ENCODE measurements around the gene GPR3.

GPR3 gene

GRCh38 chr1:27417713-27418112 is 25.3 kb downstream of the GPR3 start:
- WGBS (ENCODE audit: extremely low coverage, insufficient coverage, low lambda C conversion rate): no CpG with 5 or more reads among the region's 3 CpGs
- peaks cover 4% of the 10 kb centered on the region for H3K4me1 ChIP-seq (ENCODE audit: control insufficient read depth, low read depth, low read length)

DNA sequence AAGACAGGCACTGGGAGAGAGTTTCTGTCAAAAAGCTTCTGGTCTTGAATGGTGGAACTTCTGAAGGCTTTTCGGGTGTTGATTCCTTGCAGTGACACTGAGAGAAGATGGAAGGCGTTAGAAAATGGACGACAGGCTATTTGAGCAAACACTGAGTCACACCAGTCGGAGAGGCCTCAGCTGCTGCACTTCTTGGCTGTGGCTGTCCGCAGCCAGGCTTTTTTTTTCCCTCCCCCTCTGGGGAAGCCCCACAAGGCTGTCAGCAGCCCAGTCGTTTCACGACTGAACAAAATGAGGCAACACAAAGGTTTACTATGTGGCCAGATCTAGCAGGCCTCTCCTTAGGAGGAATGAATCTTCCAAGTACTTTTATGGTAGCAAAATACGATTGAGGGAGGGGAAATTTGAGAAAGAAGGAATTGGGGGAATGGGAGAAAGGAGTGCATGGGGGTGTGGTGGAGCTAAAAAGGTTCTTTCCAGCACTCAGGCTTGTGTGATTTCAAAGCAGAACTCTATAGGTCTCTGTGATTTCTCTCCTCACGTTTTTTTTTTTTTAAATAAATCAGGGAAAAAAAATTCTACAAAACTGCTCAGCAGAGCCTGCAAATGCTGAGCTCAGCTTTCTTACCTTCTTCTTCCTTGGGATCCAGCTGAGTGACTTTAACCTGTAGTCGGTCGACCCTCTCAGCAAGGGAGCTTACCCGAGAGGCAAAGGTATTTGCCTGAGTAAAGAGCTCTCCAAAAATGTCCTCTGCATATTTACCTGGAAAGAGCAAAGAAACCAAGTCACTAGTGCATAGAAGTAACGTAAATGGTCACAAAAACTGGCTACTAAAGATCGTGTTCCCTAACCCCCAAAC is 26.1 kb downstream of the GPR3 start:
- Histone ChIP-seq H3K56ac (ENCODE audit: low read length) (peak overlapping the region; percentile 71), H3K36me3 (ENCODE audit: control insufficient read depth, insufficient read depth, low read length) (peaks cover 7% of the 10 kb centered on the region), H3K23ac (ENCODE audit: low read length) (no peak overlapping the region), H2BK15ac (replicated peaks; ENCODE audit: low read depth) (no peak overlapping the region), H3K27ac (ENCODE audit: low read depth, low read length) (peak overlapping the region; percentile 21), H3K18ac (ENCODE audit: low read length) (no peak overlapping the region), H3K79me2 (ENCODE audit: control insufficient read depth, insufficient read depth, low read length) (no peaks in the 10 kb centered on the region), H4K5ac (ENCODE audit: low read length) (no peak overlapping the region), H3K4ac (ENCODE audit: low read depth, low read length) (no peak overlapping the region), H2AK5ac (ENCODE audit: low read length) (no peak overlapping the region), H3K4me1 (ENCODE audit: control insufficient read depth, low read depth, low read length) (peaks cover 4% of the 10 kb centered on the region), H3K79me1 (ENCODE audit: low read length) (no peaks in the 10 kb centered on the region), H3K4me3 (ENCODE audit: low read length) (no peak overlapping the region), H3K4me2 (ENCODE audit: low read length) (no peak overlapping the region), H3K9ac (ENCODE audit: low read length) (peak overlapping the region; percentile 47), H2BK120ac (ENCODE audit: low read depth, low read length) (no peak overlapping the region), H3K27me3 (ENCODE audit: insufficient read depth, low read length, poor library complexity) (no peaks in the 10 kb centered on the region), H2BK5ac (ENCODE audit: low read length) (no peak overlapping the region), H4K8ac (ENCODE audit: low read depth, low read length) (no peak overlapping the region)
- peak; percentile 67 for DNase-seq
- WGBS (ENCODE audit: extremely low coverage, insufficient coverage, low lambda C conversion rate): 100% methylated on average over 1 of the region's 14 CpGs

More at GRCh38 chr1:27417713-27418112, 25.3 kb downstream of the GPR3 start:
- Histone ChIP-seq H3K4me2 (ENCODE audit: low read length) (no peak overlapping the region), H3K4me3 (ENCODE audit: low read length) (no peak overlapping the region), H3K23ac (ENCODE audit: low read length) (no peak overlapping the region), H3K4ac (ENCODE audit: low read depth, low read length) (no peak overlapping the region), H3K79me2 (ENCODE audit: control insufficient read depth, insufficient read depth, low read length) (no peaks in the 10 kb centered on the region), H2AK5ac (ENCODE audit: low read length) (no peak overlapping the region), H3K27me3 (ENCODE audit: insufficient read depth, low read length, poor library complexity) (no peaks in the 10 kb centered on the region), H3K56ac (ENCODE audit: low read length) (no peak overlapping the region), H3K36me3 (ENCODE audit: control insufficient read depth, insufficient read depth, low read length) (peaks cover 7% of the 10 kb centered on the region), H3K18ac (ENCODE audit: low read length) (no peak overlapping the region), H4K8ac (ENCODE audit: low read depth, low read length) (no peak overlapping the region), H2BK120ac (ENCODE audit: low read depth, low read length) (no peak overlapping the region), H3K79me1 (ENCODE audit: low read length) (no peaks in the 10 kb centered on the region), H2BK15ac (replicated peaks; ENCODE audit: low read depth) (no peak overlapping the region), H4K5ac (ENCODE audit: low read length) (no peak overlapping the region), H3K9ac (ENCODE audit: low read length) (no peak overlapping the region), H3K27ac (ENCODE audit: low read depth, low read length) (no peak overlapping the region), H2BK5ac (ENCODE audit: low read length) (no peak overlapping the region)
- DNase-seq: no peak

- no peak for DNase-seq
- Histone ChIP-seq H3K23ac (ENCODE audit: low read length) (no peak overlapping the region), H3K9ac (ENCODE audit: low read length) (no peak overlapping the region), H3K4me3 (ENCODE audit: low read length) (no peak overlapping the region), H3K4me1 (ENCODE audit: control insufficient read depth, low read depth, low read length) (peaks cover 8% of the 10 kb centered on the region), H3K27me3 (ENCODE audit: insufficient read depth, low read length, poor library complexity) (no peaks in the 10 kb centered on the region), H3K4ac (ENCODE audit: low read depth, low read length) (no peak overlapping the region), H4K5ac (ENCODE audit: low read length) (no peak overlapping the region), H2BK120ac (ENCODE audit: low read depth, low read length) (no peak overlapping the region), H3K79me2 (ENCODE audit: control insufficient read depth, insufficient read depth, low read length) (no peaks in the 10 kb centered on the region), H3K4me2 (ENCODE audit: low read length) (no peak overlapping the region), H2AK5ac (ENCODE audit: low read length) (no peak overlapping the region), H3K27ac (ENCODE audit: low read depth, low read length) (no peak overlapping the region), H3K36me3 (ENCODE audit: control insufficient read depth, insufficient read depth, low read length) (peaks cover 2% of the 10 kb centered on the region), H3K79me1 (ENCODE audit: low read length) (peaks cover 6% of the 10 kb centered on the region), H3K18ac (ENCODE audit: low read length) (no peak overlapping the region), H2BK5ac (ENCODE audit: low read length) (no peak overlapping the region), H3K56ac (ENCODE audit: low read length) (no peak overlapping the region), H4K8ac (ENCODE audit: low read depth, low read length) (no peak overlapping the region), H2BK15ac (replicated peaks; ENCODE audit: low read depth) (no peak overlapping the region)
- WGBS (ENCODE audit: extremely low coverage, insufficient coverage, low lambda C conversion rate): no CpG with 5 or more reads among the region's 4 CpGs
These were observed 31.3 kb downstream of the GPR3 start for GRCh38 chr1:27423709-27424108.

GRCh38 chr1:27427329-27427728 is 34.9 kb downstream of the GPR3 start:
- H3K4me1 ChIP-seq (ENCODE audit: control insufficient read depth, low read depth, low read length): peaks cover 24% of the 10 kb centered on the region

GRCh38 chr1:27427816-27428315 is 35.4 kb downstream of the GPR3 start:
- Histone ChIP-seq H3K23ac (ENCODE audit: low read length) (no peak overlapping the region), H3K79me2 (ENCODE audit: control insufficient read depth, insufficient read depth, low read length) (peaks cover 4% of the 10 kb centered on the region), H3K79me1 (ENCODE audit: low read length) (peaks cover 6% of the 10 kb centered on the region), H2BK120ac (ENCODE audit: low read depth, low read length) (peak overlapping the region; percentile 77), H2BK5ac (ENCODE audit: low read length) (peak overlapping the region; percentile 17), H3K4ac (ENCODE audit: low read depth, low read length) (peak overlapping the region; percentile 22), H3K4me2 (ENCODE audit: low read length) (no peak overlapping the region), H3K27me3 (ENCODE audit: insufficient read depth, low read length, poor library complexity) (no peaks in the 10 kb centered on the region), H4K8ac (ENCODE audit: low read depth, low read length) (no peak overlapping the region), H2BK15ac (replicated peaks; ENCODE audit: low read depth) (no peak overlapping the region), H3K36me3 (ENCODE audit: control insufficient read depth, insufficient read depth, low read length) (peaks cover 2% of the 10 kb centered on the region), H3K9ac (ENCODE audit: low read length) (peak overlapping the region; percentile 46), H3K18ac (ENCODE audit: low read length) (peak overlapping the region; percentile 52), H4K5ac (ENCODE audit: low read length) (no peak overlapping the region), H2AK5ac (ENCODE audit: low read length) (no peak overlapping the region), H3K27ac (ENCODE audit: low read depth, low read length) (peak overlapping the region; percentile 92), H3K4me3 (ENCODE audit: low read length) (no peak overlapping the region), H3K4me1 (ENCODE audit: control insufficient read depth, low read depth, low read length) (peaks cover 24% of the 10 kb centered on the region), H3K56ac (ENCODE audit: low read length) (peak overlapping the region; percentile 75)
- WGBS (ENCODE audit: extremely low coverage, insufficient coverage, low lambda C conversion rate): no CpG with 5 or more reads among the region's 2 CpGs
- no peak for DNase-seq

More at GRCh38 chr1:27427329-27427728, 34.9 kb downstream of the GPR3 start:
- H3K4me3 ChIP-seq (ENCODE audit: low read length): no peak overlapping the region
- no peak overlapping the region for H2BK15ac ChIP-seq (replicated peaks; ENCODE audit: low read depth)
- WGBS (ENCODE audit: extremely low coverage, insufficient coverage, low lambda C conversion rate): no CpG with 5 or more reads among the region's 2 CpGs
- H3K79me1 ChIP-seq (ENCODE audit: low read length): peaks cover 6% of the 10 kb centered on the region
- H3K27ac ChIP-seq (ENCODE audit: low read depth, low read length): peak overlapping the region; percentile 92
- H2BK120ac ChIP-seq (ENCODE audit: low read depth, low read length): peak overlapping the region; percentile 30
- H2BK5ac ChIP-seq (ENCODE audit: low read length): peak overlapping the region; percentile 17
- H3K18ac ChIP-seq (ENCODE audit: low read length): peak overlapping the region; percentile 9
- H4K8ac ChIP-seq (ENCODE audit: low read depth, low read length): no peak overlapping the region
- H3K4me2 ChIP-seq (ENCODE audit: low read length): no peak overlapping the region
- DNase-seq: no peak
- H3K56ac ChIP-seq (ENCODE audit: low read length): peak overlapping the region; percentile 59
- H3K27me3 ChIP-seq (ENCODE audit: insufficient read depth, low read length, poor library complexity): no peaks in the 10 kb centered on the region
- H3K4ac ChIP-seq (ENCODE audit: low read depth, low read length): no peak overlapping the region
- peak overlapping the region; percentile 59 for H2AK5ac ChIP-seq (ENCODE audit: low read length)
- H3K23ac ChIP-seq (ENCODE audit: low read length): no peak overlapping the region
- peaks cover 4% of the 10 kb centered on the region for H3K79me2 ChIP-seq (ENCODE audit: control insufficient read depth, insufficient read depth, low read length)
- no peak overlapping the region for H4K5ac ChIP-seq (ENCODE audit: low read length)
- H3K9ac ChIP-seq (ENCODE audit: low read length): no peak overlapping the region
- peaks cover 2% of the 10 kb centered on the region for H3K36me3 ChIP-seq (ENCODE audit: control insufficient read depth, insufficient read depth, low read length)
